Spinal cord (tissue), 10 donors: Measurements from ENCODE around the gene LSM4. TPM values are rescaled to one million over a fixed set of nuclear protein-coding genes. Genes with fewer than 3 reads are reported as not detected.

Source experiments
- DNase-seq, 6 donors: peaks; one replicate each; pipeline versions ENCODE4 v3.0.0 to v3.0.0-alpha.2; 2013 to 2015; ENCODE audit warnings: low spot score in 6 of 6, low read depth in 4 of 6
- H3K27ac ChIP-seq: one replicate; pipeline ENCODE4 v1.5.1; 2013; ENCODE audit warnings: low read depth, low read length, control low read depth
- H3K27me3 ChIP-seq: one replicate; pipeline ENCODE4 v1.6.1; 2013; ENCODE audit warnings: low read length; ENCODE audit not compliant: control insufficient read depth, insufficient read depth
- H3K36me3 ChIP-seq: one replicate; pipeline ENCODE4 v1.6.1; 2013; ENCODE audit warnings: low read length; ENCODE audit not compliant: control insufficient read depth, insufficient read depth
- H3K4me1 ChIP-seq: one replicate; pipeline ENCODE4 v1.6.1; 2013; ENCODE audit warnings: low read length; ENCODE audit not compliant: control insufficient read depth, insufficient read depth
- H3K4me3 ChIP-seq: one replicate; pipeline ENCODE4 v1.5.1; 2013; ENCODE audit warnings: low read depth, low read length, control low read depth
- H3K9me3 ChIP-seq: one replicate; pipeline ENCODE4 v1.6.1; 2013; ENCODE audit warnings: low read length; ENCODE audit not compliant: control insufficient read depth, insufficient read depth
- WGBS: methylation state at CpG from one replicate; pipeline ENCODE4 v1.1.5; 2013; ENCODE audit warnings: missing lambda C conversion rate; ENCODE audit not compliant: insufficient coverage; 5-methylcytosine and 5-hydroxymethylcytosine counted together
- polyA plus RNA-seq, 2 donors: library from polyadenylated mRNA; unstranded; fragments of 120-200 nt; gene quantifications; one replicate each; pipeline ENCODE4 v1.2.1, GENCODE V29; 2013; ENCODE audit not compliant: insufficient read length in 2 of 2
- total RNA-seq, 2 donors: library from RNA; depleted of rRNA in 1 of 2; stranded (reverse); fragments of 120-200 nt in 1 of 2; fragments of >200 nt in 1 of 2; gene quantifications; one replicate each; pipeline versions ENCODE4 v1.2.3 to v1.2.4, GENCODE V29; 2013 to 2014
- donor health status: healthy.

The LSM4 gene
- total and polyA plus RNA-seq, 4 donors: 69.4 to 120 (median 105) TPM

DNA sequence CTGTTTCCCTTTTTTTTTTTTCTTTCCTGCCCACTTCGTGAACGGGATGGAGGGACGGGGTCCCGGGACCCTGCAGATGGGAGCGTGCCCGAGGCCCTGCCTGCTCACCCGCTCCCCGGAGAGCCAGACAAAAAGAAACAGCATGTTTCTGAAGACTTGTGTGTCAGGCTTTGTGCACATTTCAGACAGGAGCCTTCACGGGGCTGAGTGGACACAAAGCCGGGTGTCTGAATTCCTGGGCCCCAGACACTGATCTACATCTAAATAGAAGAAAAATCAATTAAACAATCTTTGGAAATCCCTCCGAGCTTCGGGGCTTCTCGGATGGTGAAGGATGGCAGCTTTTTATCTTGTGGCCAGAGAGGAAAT is 21.7 kb upstream of the LSM4 start:
- Histone ChIP-seq H3K27me3 (no peaks in the 10 kb centered on the region), H3K36me3 (peaks cover 14% of the 10 kb centered on the region), H3K27ac (no peak overlapping the region), H3K4me1 (peaks cover 39% of the 10 kb centered on the region), H3K4me3 (no peak overlapping the region), H3K9me3 (no peaks in the 10 kb centered on the region)
- DNase-seq: peak in 2 of 6 donors; percentile 17 to 52
- WGBS: 22% methylated on average over 10 of the region's 13 CpGs

DNA sequence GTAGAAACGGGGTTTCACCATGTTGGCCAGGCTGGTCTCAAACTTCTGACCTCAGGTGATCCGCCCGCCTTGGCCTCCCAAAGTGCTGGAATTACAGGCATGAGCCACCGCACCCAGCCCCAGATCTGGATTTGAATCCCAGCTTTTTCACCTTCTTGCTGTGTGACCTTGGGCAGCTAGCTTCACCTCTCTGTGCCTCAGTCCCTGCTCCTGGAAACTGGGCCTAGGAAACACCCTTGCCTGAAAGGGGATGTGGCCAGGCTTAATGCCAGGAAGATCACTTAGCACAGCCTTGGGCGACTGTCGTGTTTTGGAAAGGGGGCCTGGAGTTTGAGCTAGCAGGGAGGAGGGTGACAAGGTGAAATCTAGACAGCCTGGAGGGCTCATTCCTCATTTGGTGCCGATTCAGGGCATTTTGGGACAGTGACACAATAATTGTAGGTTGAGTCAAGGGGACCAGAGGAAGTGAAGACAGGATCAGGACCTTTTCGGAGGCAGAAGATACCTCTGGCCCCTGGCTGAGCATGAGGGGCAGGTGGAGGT is 19.3 kb upstream of the LSM4 start:
- H3K36me3 ChIP-seq: peaks cover 11% of the 10 kb centered on the region
- 86% methylated on average over 5 of the region's 8 CpGs for WGBS
- H3K27me3 ChIP-seq: no peaks in the 10 kb centered on the region
- peaks cover 34% of the 10 kb centered on the region for H3K4me1 ChIP-seq
- H3K9me3 ChIP-seq: no peaks in the 10 kb centered on the region
- H3K4me3 ChIP-seq: no peak overlapping the region
- H3K27ac ChIP-seq: no peak overlapping the region
- DNase-seq: no peak

DNA sequence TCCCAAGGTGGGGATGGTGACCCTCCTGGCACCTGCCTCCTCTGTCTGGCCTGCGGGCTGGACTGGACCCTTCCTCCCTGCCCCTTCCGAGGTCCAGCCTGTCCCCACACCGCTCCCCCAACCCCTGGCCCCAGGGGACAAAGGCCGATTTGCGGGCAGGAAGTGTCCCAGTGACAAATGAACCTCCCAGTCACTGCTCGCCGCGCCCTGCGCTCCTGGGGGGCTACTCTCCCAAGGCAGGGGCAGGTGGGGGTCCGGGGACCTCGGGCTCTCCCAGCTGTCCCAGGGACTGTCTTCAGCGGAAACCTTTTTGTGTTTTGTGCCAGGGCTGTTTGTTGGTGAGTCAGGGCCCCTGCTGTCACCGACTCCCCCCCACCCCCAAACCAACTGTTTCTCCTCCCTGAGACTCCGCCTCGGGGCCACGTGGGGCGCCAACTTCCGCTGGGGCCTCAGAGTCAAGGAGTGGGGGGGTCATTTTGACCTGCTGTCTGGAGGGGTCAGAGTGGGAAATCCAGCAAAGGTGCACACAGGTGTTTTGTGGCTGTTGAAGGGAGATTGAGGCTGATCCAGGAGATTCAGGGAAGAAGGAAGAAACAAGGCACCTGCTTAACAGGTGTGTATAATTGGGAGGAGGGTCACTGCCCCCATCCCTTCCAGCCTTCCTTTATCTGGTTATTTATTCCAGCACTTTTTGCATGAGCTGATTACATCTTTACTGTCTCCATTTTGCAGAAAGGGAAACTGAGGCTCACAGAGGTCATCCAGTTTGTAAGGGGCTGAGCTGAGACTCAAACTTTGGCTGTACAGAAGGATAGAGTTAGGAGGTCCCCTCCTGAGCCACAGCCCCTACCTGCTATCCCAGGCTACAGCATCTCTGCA is 18.4 kb upstream of the LSM4 start:
- Histone ChIP-seq H3K27me3 (no peaks in the 10 kb centered on the region), H3K4me1 (peaks cover 34% of the 10 kb centered on the region), H3K9me3 (no peaks in the 10 kb centered on the region), H3K4me3 (peak overlapping the region; percentile 79), H3K36me3 (peaks cover 9% of the 10 kb centered on the region), H3K27ac (no peak overlapping the region)
- 0% methylated on average over 10 of the region's 18 CpGs for WGBS
- DNase-seq: peak in 2 of 6 donors; percentile 48 to 50

DNA sequence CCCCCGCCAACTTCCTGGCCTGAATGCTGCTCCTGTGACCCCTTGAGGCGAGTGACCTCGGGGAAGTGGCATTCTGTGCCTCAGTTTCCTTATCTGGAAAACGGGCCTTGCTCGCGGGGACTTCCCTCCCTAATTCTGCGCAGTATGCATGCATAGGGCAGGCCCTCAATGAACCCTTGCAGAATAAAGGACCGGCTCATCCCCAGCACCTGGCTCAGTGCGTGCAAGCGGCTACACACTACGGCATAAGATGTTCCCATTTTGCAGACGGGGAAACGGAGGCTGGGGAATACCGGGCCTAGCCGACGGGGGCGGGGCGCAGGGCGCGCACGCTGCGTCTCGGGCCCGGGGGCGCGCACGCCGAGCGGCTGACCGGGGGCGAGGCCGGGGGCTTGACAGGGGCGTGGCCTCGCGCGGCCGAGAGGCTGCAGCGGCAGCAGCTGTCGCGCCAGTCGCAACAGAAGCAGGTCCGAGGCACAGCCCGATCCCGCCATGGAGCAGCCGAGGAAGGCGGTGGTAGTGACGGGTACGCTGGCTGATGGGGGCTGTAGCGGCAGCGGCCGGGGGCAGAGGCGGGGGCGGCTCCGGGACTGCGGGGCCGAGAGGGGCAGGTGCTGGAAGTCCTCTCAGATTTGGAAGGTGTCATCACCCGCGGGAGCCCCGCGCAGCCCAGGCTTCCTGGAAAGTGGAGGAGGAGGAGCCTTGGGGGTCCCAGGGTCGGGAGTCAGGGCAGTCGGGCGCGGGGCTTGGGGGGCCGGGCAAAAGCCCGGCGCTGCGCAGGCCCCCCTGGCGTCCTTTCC is 17.5 kb upstream of the LSM4 start, which contains the start of gene PGPEP1:
Gene PGPEP1 (plus strand): TSS at position 409 of the 800 bp plus-strand sequence. CDS start 84 bp downstream, at position 493.
- DNase-seq: peak in 4 of 6 donors; percentile 59 to 91 (median 78)
- WGBS: 5% methylated on average over 69 of the region's 69 CpGs
- peaks cover 34% of the 10 kb centered on the region for H3K4me1 ChIP-seq
- no peak within 1 kb of the TSS for H3K27ac ChIP-seq
- no peaks in the 10 kb centered on the region for H3K27me3 ChIP-seq
- H3K9me3 ChIP-seq: no peaks in the 10 kb centered on the region
- peak within 1 kb of the TSS; percentile 79 for H3K4me3 ChIP-seq
- peaks cover 9% of the 10 kb centered on the region for H3K36me3 ChIP-seq

DNA sequence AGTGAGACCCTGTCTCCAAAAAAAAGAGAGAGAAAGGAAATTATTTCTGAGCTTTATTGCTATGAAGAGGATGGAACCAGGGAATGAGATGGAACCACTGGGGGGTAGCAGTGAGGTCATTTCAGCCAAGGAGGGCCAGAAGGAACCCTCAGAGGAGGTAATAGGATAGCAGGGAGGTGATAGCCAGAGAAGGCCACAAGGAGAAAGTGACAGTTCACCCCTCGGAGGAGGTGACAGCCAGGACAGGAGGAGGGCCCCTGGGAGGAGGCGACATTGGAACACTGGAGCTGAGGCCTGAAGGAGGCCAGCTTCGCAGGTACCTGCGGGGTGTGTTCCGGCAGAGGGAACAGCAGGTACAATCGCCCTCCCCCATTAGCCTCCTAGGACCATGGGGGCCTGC is 16.8 kb upstream of the LSM4 start:
- H3K9me3 ChIP-seq: no peaks in the 10 kb centered on the region
- no peak for DNase-seq
- 48% methylated on average over 6 of the region's 6 CpGs for WGBS
- H3K27me3 ChIP-seq: no peaks in the 10 kb centered on the region
- peak overlapping the region; percentile 79 for H3K4me3 ChIP-seq
- H3K27ac ChIP-seq: no peak overlapping the region
- H3K36me3 ChIP-seq: peaks cover 9% of the 10 kb centered on the region
- H3K4me1 ChIP-seq: peaks cover 31% of the 10 kb centered on the region

DNA sequence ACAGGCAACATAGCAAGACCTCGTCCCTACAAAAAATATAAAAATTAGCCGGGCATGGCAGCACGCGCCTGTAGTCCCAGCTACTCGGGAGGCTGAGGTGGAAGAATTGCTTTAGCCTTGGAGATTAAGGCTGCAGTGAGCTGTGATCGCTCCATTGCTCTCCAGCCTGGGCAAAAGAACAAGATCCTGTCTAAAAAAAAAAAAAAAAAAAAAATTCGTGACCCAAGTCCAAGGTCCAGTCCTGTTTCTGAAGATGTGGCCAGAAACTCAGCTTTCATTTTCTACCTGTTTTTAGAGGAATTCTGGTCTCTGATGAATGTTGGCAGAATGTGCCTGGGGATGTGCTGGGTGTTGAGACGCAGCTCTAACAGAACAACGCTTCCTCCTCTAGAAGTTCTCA is 15.7 kb upstream of the LSM4 start:
- Histone ChIP-seq H3K27ac (no peak overlapping the region), H3K4me3 (no peak overlapping the region), H3K27me3 (no peaks in the 10 kb centered on the region), H3K36me3 (peaks cover 9% of the 10 kb centered on the region), H3K4me1 (peaks cover 23% of the 10 kb centered on the region), H3K9me3 (no peaks in the 10 kb centered on the region)
- DNase-seq: no peak
- WGBS: no CpG with 5 or more reads among the region's 9 CpGs

DNA sequence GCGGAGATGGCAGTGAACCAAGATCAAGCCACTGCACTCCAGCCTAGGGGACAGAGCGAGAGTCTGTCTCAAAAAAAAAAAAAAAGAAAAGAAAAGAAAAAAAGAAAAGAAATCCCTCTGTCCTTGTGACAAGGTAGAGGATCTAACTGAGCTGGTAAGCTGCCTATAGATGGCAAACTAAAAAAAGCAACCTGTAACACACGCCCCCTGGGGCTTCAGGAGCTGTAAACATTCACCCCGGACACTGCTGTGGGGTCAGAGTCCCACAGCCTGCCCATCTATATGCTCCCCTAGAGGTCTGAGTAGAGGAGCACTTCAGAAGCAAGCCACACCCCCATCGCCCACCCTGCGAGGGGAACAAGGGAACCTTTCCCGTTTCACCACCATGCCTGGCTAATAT is 13.2 kb upstream of the LSM4 start:
- 63% methylated on average over 3 of the region's 7 CpGs for WGBS
- Histone ChIP-seq H3K9me3 (no peaks in the 10 kb centered on the region), H3K27ac (no peak overlapping the region), H3K4me3 (no peak overlapping the region), H3K36me3 (no peaks in the 10 kb centered on the region), H3K27me3 (no peaks in the 10 kb centered on the region), H3K4me1 (peaks cover 10% of the 10 kb centered on the region)
- DNase-seq: no peak

DNA sequence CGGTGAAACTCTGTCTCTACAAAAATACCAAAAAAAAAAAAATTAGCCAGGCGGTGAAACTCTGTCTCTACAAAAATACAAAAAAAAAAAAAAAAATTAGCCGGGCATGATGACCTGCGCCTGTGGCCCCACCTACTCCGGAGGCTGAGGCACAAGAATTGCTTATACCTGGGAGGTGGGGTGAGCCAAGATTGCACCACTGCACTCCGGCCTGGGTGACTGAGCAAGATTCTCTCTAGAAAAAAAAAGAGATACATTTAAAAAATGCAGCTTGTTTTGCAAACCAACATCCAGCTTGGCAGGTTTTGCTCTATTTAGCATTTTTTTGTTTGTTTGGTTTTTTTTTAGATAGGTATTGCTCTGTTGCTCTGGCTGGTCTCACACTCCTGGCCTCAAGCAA is 10.8 kb upstream of the LSM4 start:
- Histone ChIP-seq H3K9me3 (no peaks in the 10 kb centered on the region), H3K4me3 (no peak overlapping the region), H3K4me1 (peaks cover 4% of the 10 kb centered on the region), H3K27me3 (no peaks in the 10 kb centered on the region), H3K27ac (no peak overlapping the region), H3K36me3 (no peaks in the 10 kb centered on the region)
- 80% methylated on average over 1 of the region's 6 CpGs for WGBS
- DNase-seq: no peak

DNA sequence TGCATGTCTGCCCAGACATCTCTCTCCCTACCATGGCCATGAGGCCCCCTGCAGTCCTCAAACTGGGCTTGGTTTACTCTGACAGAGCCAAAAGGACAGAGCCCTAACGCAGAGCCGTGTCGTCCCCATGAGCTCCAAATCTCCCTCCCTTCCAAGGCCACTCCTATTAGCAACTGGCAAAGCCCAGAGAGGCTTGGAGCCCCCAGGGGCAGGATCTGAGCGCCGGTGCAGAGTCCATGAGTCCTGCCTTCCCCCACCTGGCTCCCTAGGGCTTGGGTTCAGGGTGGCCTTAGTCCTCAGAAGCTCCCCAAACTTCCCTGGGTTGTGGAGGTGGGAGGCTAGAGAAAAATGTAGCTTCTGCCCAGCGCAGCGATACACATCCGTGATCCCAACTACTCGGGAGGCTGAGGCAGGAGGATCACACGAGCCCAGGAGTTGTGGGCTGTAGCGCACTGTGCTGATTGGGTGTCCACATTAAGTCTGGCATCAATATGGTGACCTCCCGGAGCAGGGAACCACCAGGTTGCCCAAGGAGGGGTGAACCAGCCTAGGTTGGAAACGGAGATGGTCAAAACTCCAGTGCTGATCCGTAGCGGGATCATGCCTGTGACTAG is 10.1 kb upstream of the LSM4 start:
- H3K9me3 ChIP-seq: no peaks in the 10 kb centered on the region
- peaks cover 4% of the 10 kb centered on the region for H3K4me1 ChIP-seq
- no peak overlapping the region for H3K4me3 ChIP-seq
- H3K27me3 ChIP-seq: no peaks in the 10 kb centered on the region
- no peaks in the 10 kb centered on the region for H3K36me3 ChIP-seq
- 81% methylated on average over 13 of the region's 15 CpGs for WGBS
- DNase-seq: no peak
- no peak overlapping the region for H3K27ac ChIP-seq
